KMS-11 (cell line): ENCODE measurements around the gene MYPN.

ENCODE experiments used
- H2AFZ ChIP-seq: fragments of 200-600 bp; sonication (generic); 2 replicates; pipeline ENCODE4 v1.6.1; 2016; ENCODE audit warnings: antibody characterized with exemption, mixed run types, low read depth
- H3K27ac ChIP-seq: fragments of 200-600 bp; sonication (generic); 2 replicates; pipeline ENCODE4 v1.6.1; 2016; ENCODE audit warnings: mild to moderate bottlenecking, mixed run types
- H3K27me3 ChIP-seq: fragments of 200-600 bp; sonication (generic); 2 replicates; pipeline ENCODE4 v1.6.1; 2017; ENCODE audit warnings: mild to moderate bottlenecking, low read depth, mixed run types, moderate library complexity; ENCODE audit not compliant: insufficient read depth
- H3K36me3 ChIP-seq: fragments of 200-600 bp; sonication (generic); 2 replicates; pipeline ENCODE4 v1.6.1; 2017; ENCODE audit warnings: mild to moderate bottlenecking, mixed run types; ENCODE audit not compliant: insufficient read depth
- H3K4me1 ChIP-seq: fragments of 200-600 bp; sonication (generic); 2 replicates; pipeline ENCODE4 v1.6.1; 2016; ENCODE audit warnings: mild to moderate bottlenecking, low read depth, mixed run types; ENCODE audit not compliant: poor library complexity, severe bottlenecking
- H3K4me2 ChIP-seq: fragments of 200-600 bp; sonication (generic); 2 replicates; pipeline ENCODE4 v1.7.0; 2016; ENCODE audit warnings: mild to moderate bottlenecking, mixed run types
- H3K4me3 ChIP-seq: fragments of 200-600 bp; sonication (generic); IDR thresholded peaks from 2 replicates; pipeline ENCODE4 v1.6.1; 2017; ENCODE audit warnings: low read depth, low read length, mixed read lengths; ENCODE audit not compliant: insufficient read depth
- H3K79me2 ChIP-seq: fragments of 200-600 bp; sonication (generic); 2 replicates; pipeline ENCODE4 v1.6.1; 2016; ENCODE audit warnings: low read depth, mixed run types; ENCODE audit not compliant: insufficient read depth
- H3K9ac ChIP-seq: fragments of 200-600 bp; sonication (generic); 2 replicates; pipeline ENCODE4 v1.6.1; 2016; ENCODE audit warnings: mild to moderate bottlenecking, mixed run types
- H4K20me1 ChIP-seq: fragments of 200-600 bp; sonication (generic); 2 replicates; pipeline ENCODE4 v1.6.1; 2016; ENCODE audit warnings: mild to moderate bottlenecking, mixed run types; ENCODE audit not compliant: insufficient read depth
- TF ChIP-seq, protein P1 (sequence below): fragments of 200-600 bp; sonication (generic); conservative IDR thresholded peaks from 2 replicates; pipeline ENCODE4 v1.6.1; 2017; ENCODE audit warnings: low read depth, mild to moderate bottlenecking, antibody characterized with exemption, low read length, moderate library complexity, mixed read lengths

Gene MYPN

DNA sequence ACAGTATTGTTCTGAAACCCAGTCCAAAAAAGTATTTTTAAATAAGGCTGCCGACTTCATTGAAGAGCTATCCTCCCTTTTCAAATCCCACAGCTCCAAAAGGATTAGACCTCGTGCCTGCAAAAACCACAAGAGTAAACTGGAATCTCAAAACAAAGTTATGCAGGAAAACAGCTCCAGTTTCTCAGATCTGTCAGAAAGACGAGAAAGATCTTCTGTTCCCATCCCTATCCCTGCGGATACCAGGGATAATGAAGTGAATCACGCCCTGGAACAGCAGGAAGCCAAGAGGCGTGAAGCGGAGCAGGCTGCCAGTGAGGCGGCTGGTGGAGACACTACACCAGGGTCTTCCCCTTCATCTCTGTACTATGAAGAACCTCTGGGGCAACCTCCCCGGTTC, 12.6 kb downstream of the MYPN start:
- Histone ChIP-seq H3K36me3 (no peaks in the 10 kb centered on the region), H3K9ac (no peak overlapping the region), H4K20me1 (no peaks in the 10 kb centered on the region), H3K4me3 (no peak overlapping the region), H3K79me2 (no peaks in the 10 kb centered on the region), H2AFZ (no peak overlapping the region), H3K4me2 (no peak overlapping the region), H3K27ac (no peak overlapping the region), H3K27me3 (no peaks in the 10 kb centered on the region), H3K4me1 (no peaks in the 10 kb centered on the region)
- TF ChIP-seq, protein P1, sequence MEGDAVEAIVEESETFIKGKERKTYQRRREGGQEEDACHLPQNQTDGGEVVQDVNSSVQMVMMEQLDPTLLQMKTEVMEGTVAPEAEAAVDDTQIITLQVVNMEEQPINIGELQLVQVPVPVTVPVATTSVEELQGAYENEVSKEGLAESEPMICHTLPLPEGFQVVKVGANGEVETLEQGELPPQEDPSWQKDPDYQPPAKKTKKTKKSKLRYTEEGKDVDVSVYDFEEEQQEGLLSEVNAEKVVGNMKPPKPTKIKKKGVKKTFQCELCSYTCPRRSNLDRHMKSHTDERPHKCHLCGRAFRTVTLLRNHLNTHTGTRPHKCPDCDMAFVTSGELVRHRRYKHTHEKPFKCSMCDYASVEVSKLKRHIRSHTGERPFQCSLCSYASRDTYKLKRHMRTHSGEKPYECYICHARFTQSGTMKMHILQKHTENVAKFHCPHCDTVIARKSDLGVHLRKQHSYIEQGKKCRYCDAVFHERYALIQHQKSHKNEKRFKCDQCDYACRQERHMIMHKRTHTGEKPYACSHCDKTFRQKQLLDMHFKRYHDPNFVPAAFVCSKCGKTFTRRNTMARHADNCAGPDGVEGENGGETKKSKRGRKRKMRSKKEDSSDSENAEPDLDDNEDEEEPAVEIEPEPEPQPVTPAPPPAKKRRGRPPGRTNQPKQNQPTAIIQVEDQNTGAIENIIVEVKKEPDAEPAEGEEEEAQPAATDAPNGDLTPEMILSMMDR, result no peak

DNA sequence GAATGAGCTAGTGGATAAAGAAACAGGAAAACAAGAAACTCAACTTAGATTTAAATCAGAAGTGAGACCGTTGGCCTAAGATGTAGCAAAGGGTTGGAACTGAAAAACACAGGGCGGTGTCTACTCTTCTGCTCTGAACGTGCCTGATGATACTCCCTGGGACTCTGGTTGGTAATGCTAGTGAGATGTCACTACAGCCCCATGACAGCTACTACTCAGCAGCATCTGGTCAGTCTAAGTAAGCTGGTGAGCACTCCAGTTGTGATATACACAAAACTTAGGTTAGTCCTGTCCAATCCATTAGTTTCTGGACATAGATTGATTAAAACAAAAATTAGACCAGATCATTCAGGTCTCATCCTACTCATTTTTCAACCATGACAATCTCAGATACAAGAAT, 15.4 kb downstream of the MYPN start:
- Histone ChIP-seq H4K20me1 (no peaks in the 10 kb centered on the region), H3K79me2 (no peaks in the 10 kb centered on the region), H3K27me3 (no peaks in the 10 kb centered on the region), H3K36me3 (no peaks in the 10 kb centered on the region), H3K4me3 (no peak overlapping the region), H3K9ac (no peak overlapping the region), H3K27ac (no peak overlapping the region), H3K4me1 (no peaks in the 10 kb centered on the region), H3K4me2 (no peak overlapping the region), H2AFZ (no peak overlapping the region)
- TF ChIP-seq, protein P1, result no peak

DNA sequence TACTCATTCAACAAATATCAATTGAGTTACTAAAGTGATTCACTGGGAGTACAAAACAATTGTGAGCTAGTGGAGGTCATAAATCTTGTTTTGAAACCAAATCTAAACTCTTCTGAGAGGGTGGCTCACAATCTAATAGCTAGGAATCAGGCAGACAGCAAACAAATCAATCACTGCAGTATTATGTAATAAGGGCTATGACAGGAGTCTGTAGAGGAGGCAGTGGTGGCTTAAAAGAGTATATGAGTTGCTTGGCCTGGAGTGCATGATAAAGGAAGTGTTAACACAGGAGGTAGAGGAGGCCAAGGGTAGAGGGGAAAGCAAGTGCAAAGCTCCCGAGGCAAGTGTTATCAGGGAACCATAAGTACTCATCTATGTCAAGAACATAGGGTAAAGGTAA, 16.5 kb downstream of the MYPN start:
- no peaks in the 10 kb centered on the region for H3K27me3 ChIP-seq
- no peak overlapping the region for H3K27ac ChIP-seq
- no peaks in the 10 kb centered on the region for H4K20me1 ChIP-seq
- H3K4me1 ChIP-seq, result no peaks in the 10 kb centered on the region
- no peak overlapping the region for H3K4me2 ChIP-seq
- no peak overlapping the region for H3K9ac ChIP-seq
- TF ChIP-seq, protein P1, result no peak
- H3K79me2 ChIP-seq, result no peaks in the 10 kb centered on the region
- H3K36me3 ChIP-seq, result no peaks in the 10 kb centered on the region
- H3K4me3 ChIP-seq, result no peak overlapping the region
- no peak overlapping the region for H2AFZ ChIP-seq

DNA sequence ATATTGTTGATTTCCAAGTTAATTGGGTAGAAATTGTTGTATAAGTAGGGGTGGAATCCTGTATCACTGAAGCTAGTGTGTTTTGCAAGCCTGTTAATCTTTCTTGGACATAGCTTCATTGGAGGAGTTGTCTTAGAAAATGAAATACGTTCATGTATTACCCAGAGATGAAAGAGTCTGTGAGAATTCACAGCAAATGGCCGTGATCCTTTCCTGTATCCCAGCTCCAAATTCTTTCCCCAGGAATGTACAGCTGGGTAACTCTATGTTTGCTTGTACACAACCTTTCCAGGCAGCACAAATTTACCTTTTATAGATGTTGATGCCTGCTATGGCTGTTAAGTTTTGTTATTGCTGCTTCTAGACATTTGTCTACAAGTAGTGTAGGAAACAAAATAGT, 18.7 kb downstream of the MYPN start:
- Histone ChIP-seq H3K4me2 (no peak overlapping the region), H3K9ac (no peak overlapping the region), H3K36me3 (no peaks in the 10 kb centered on the region), H4K20me1 (no peaks in the 10 kb centered on the region), H3K79me2 (no peaks in the 10 kb centered on the region), H2AFZ (no peak overlapping the region), H3K27me3 (no peaks in the 10 kb centered on the region), H3K27ac (no peak overlapping the region), H3K4me3 (no peak overlapping the region), H3K4me1 (no peaks in the 10 kb centered on the region)
- TF ChIP-seq, protein P1, result no peak

DNA sequence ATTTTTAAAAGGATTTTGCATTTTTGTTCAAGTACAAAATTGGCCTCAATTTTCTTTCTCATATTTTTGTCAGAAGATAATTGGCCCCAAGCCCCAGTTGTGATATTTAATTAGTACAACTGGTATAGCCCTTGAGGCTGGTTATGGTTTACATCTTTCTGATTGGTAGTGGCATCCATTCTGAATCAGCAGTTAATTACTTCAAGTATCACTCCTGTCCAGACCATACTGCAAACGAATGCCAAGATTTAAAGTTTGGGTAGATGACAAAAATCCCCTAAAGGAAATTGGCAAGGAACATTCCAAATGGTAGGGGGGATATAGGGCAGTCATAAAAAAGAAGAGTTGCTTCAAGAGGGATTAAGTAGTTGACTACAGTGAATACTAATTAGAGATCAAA, 23.1 kb downstream of the MYPN start:
- Histone ChIP-seq H2AFZ (no peak overlapping the region), H3K27ac (no peak overlapping the region), H3K9ac (no peak overlapping the region), H3K36me3 (no peaks in the 10 kb centered on the region), H3K4me3 (no peak overlapping the region), H4K20me1 (no peaks in the 10 kb centered on the region), H3K4me1 (peaks cover 4% of the 10 kb centered on the region), H3K79me2 (no peaks in the 10 kb centered on the region), H3K4me2 (no peak overlapping the region), H3K27me3 (no peaks in the 10 kb centered on the region)
- TF ChIP-seq, protein P1, result no peak
